Fibroblast of mammary gland (primary cell): Measurements from ENCODE around the gene OR4E1.

Experiments used
- DNase-seq: peaks from one replicate; pipeline ENCODE4 v3.0.0-alpha.2; 2010; ENCODE audit warnings: low read depth
- H3K4me3 ChIP-seq: 2 replicates; pipeline ENCODE4 v1.5.1; 2011; ENCODE audit warnings: low read depth, mild to moderate bottlenecking, low read length, moderate library complexity; ENCODE audit not compliant: control insufficient read depth
- TF ChIP-seq, protein P1 (sequence below): conservative IDR thresholded peaks from 2 replicates; pipeline ENCODE4 v1.5.1; 2011; ENCODE audit warnings: low read depth, low read length, inconsistent platforms; ENCODE audit not compliant: control insufficient read depth, insufficient read depth

OR4E1 gene, protein sequence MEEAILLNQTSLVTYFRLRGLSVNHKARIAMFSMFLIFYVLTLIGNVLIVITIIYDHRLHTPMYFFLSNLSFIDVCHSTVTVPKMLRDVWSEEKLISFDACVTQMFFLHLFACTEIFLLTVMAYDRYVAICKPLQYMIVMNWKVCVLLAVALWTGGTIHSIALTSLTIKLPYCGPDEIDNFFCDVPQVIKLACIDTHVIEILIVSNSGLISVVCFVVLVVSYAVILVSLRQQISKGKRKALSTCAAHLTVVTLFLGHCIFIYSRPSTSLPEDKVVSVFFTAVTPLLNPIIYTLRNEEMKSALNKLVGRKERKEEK

GRCh38 chr14:21673718-21674117 is at the start of gene OR4E1:
Gene OR4E1 (minus strand): TSS chr14:21673818. CDS start chr14:21670935, 2,883 bp downstream.
- no peak for DNase-seq
- TF ChIP-seq, protein P1, sequence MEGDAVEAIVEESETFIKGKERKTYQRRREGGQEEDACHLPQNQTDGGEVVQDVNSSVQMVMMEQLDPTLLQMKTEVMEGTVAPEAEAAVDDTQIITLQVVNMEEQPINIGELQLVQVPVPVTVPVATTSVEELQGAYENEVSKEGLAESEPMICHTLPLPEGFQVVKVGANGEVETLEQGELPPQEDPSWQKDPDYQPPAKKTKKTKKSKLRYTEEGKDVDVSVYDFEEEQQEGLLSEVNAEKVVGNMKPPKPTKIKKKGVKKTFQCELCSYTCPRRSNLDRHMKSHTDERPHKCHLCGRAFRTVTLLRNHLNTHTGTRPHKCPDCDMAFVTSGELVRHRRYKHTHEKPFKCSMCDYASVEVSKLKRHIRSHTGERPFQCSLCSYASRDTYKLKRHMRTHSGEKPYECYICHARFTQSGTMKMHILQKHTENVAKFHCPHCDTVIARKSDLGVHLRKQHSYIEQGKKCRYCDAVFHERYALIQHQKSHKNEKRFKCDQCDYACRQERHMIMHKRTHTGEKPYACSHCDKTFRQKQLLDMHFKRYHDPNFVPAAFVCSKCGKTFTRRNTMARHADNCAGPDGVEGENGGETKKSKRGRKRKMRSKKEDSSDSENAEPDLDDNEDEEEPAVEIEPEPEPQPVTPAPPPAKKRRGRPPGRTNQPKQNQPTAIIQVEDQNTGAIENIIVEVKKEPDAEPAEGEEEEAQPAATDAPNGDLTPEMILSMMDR: no peak
- H3K4me3 ChIP-seq: no peak within 1 kb of the TSS

DNA sequence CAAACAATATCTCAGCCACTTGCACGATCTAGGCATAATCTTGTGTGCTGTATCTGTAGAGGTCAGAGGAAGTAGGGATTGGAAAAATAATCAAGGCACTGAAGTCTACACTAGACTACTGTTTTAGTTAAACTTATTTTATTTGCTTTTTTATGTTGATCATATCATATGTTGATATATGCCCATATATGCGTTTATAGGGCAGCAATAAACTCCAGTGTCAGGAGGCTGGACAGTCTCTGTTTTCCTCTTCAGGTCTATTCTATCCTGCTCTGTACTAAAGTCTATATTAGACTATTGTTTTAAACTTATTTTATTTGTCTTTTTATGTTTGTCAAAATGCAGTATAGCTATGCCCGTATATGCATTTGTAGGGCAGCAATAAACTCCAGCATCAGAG is 47.9 kb upstream of the OR4E1 start:
- H3K4me3 ChIP-seq: no peak overlapping the region
- DNase-seq: no peak
- TF ChIP-seq, protein P1: no peak

DNA sequence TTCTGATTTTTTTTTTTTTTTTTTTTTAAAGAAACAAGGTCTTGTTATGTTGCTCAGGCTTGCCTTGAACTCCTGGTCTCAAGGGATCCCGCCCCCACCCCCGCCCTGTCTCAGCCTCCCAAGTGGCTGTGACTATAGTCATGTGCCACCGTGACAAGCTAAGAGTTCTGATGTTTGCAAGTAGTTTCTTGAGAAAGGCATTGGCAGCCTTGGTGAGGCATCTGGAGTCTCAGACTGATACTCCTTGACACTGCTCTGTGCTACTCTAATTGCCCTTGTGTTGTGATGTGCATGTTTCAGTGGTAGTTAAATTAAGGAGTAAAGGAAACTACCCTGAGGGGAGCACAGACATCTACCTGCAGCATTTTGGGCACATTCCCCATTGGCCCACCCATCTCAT is 46.2 kb upstream of the OR4E1 start:
- no peak overlapping the region for H3K4me3 ChIP-seq
- TF ChIP-seq, protein P1: no peak
- DNase-seq: no peak

DNA sequence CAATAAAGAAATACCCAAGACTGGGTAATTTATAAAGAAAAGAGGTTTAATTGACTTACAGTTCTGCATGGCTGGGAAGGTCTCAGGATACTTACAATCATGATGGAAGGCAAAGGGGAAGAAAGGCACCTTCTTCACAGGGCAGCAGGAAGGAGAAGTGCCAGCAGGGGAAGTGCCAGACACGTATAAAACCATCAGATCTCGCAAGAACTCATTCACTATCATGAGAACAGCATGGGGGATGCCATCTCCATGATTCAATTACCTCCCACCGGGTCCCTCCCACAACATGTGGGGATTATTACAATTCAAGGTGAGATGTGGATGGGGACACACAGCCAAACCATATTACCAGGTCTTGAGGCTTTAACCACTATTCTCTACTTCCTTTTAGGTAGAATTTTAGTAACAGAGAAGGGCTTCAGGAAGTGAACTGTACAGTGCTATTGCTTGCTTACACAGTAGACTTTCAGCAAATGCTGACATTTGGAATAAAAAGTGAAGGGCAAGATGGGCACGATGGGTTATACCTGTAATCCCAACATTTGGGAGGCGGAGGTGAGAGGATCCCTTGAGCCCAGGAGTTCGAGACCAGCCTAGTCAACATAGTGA is 40.8 kb upstream of the OR4E1 start:
- no peak overlapping the region for H3K4me3 ChIP-seq
- TF ChIP-seq, protein P1: no peak
- DNase-seq: no peak

- no peak overlapping the region for H3K4me3 ChIP-seq
- DNase-seq: no peak
- TF ChIP-seq, protein P1: no peak
Observed at GRCh38 chr14:21712036-21712435, 38.4 kb upstream of the OR4E1 start.

DNA sequence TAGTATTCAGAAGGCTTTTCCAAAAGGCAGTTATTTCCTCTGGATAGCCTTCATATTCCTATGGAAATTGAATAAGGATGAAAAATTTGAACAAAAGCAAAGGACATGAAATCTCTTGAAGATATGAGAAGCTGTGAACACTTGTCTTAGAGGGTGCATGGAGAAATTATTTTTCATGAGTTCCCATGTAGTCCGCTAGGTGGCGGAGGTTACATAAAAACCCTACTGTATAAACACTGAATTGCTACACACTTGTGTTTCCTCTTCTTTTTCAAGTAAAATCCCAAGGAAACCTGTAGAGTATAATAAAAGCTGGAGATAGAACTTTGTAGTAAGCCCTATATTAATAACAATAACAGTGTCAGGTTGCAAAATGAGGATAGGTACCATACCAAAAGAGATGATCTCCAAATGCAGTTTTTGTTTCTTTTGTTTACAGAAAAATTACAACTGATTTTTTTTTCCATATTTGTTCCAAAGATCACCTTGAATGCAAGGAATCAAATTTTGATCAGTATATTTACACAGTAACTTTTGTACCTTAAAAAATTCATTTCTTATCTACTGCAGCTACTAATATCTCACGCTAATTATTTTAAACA is 37.8 kb upstream of the OR4E1 start:
- no peak overlapping the region for H3K4me3 ChIP-seq
- peak; percentile 57 for DNase-seq
- TF ChIP-seq, protein P1: peak; percentile 81
